HepG2 (cell line): ENCODE measurements around the gene RPA1. TPM values are rescaled to one million over a fixed set of nuclear protein-coding genes. Genes with fewer than 3 reads are reported as not detected.

Source experiments
- ATAC-seq: fragments of 200-7000 bp; cut with Tn5 transposase; 3 replicates; pipeline ENCODE4 v1.9.1; 2020; ENCODE audit warnings: mild to moderate bottlenecking, moderate library complexity
- BruUV-seq: library from RNA; stranded (reverse); fragments of 400-500 nt; replicated peaks from 2 replicates; lab custom pipeline; 2021; lab: Mats Ljungman, UMichigan
- CTCF ChIA-PET: fragments of 300-600 bp; formaldehyde crosslinking; extraction: SDS; loops from one replicate; lab custom pipeline; 2021; ENCODE audit warnings: low total read pairs, inconsistent platforms, low intra/inter-chr PET ratio; lab: Yijun Ruan, JAX
- POLR2A ChIA-PET: fragments of 350-600 bp; sonication (Branson Sonifier 250); formaldehyde crosslinking; loops from one replicate; lab custom pipeline; 2020; ENCODE audit warnings: antibody characterized with exemption, inconsistent platforms; lab: Yijun Ruan, JAX
- DNase-seq: peaks from one replicate; pipeline ENCODE4 v3.0.0-alpha.2; 2015; ENCODE audit warnings: low spot score
- FAIRE-seq: peaks from 3 replicates; lab custom pipeline; 2011; peaks lifted over from hg19 to GRCh38; lab: Jason Lieb, UNC
- H2AFZ ChIP-seq: one replicate; pipeline ENCODE4 v1.6.1; 2011; ENCODE audit warnings: low read length, inconsistent platforms
- H3K27ac ChIP-seq: fragments of 300-600 bp; 3 replicates; pipeline ENCODE4 v1.8.0; 2011; ENCODE audit warnings: mixed run types, mild to moderate bottlenecking, mixed read lengths, low read length, inconsistent platforms; ENCODE audit not compliant: insufficient read depth; ENCODE audit errors: extremely low read length
- H3K27me3 ChIP-seq, 2 experiments: fragments of 200-600 bp in 1 of 2; 2 replicates in 1 of 2; 3 replicates in 1 of 2; pipeline versions ENCODE4 v1.6.0 to v1.8.0; 2011; ENCODE audit warnings: low read length in 2 of 2, mild to moderate bottlenecking in 2 of 2, moderate library complexity in 2 of 2, inconsistent platforms in 1 of 2; ENCODE audit not compliant: insufficient read depth in 2 of 2, control insufficient read depth in 1 of 2
- H3K36me3 ChIP-seq, 2 experiments: fragments of 200-600 bp in 1 of 2; replicated peaks in 1 of 2; 2 replicates in 1 of 2; 3 replicates in 1 of 2; pipeline versions ENCODE4 v1.5.1 to v1.8.0; 2011; ENCODE audit warnings: low read length in 2 of 2, inconsistent platforms in 1 of 2; ENCODE audit not compliant: insufficient read depth in 2 of 2, control insufficient read depth in 1 of 2
- H3K4me1 ChIP-seq: 2 replicates; pipeline ENCODE4 v1.5.1; 2012; ENCODE audit warnings: low read length, inconsistent platforms; ENCODE audit not compliant: insufficient read depth
- H3K4me2 ChIP-seq: 2 replicates; pipeline ENCODE4 v1.6.0; 2011; ENCODE audit warnings: low read depth, low read length, inconsistent platforms
- H3K4me3 ChIP-seq, 3 experiments: fragments of 200-600 bp in 1 of 3; sonication (generic), shearing (Covaris generic) in 1 of 3; replicated peaks in 1 of 3; 2 replicates each; pipeline ENCODE4 v1.5.1; 2011 to 2016; ENCODE audit warnings: low read length in 3 of 3, inconsistent platforms in 2 of 3, low read depth in 2 of 3, mild to moderate bottlenecking in 2 of 3, control low read depth in 1 of 3, mixed read lengths in 1 of 3; ENCODE audit not compliant: insufficient read depth in 1 of 3
- H3K79me2 ChIP-seq: one replicate; pipeline ENCODE4 v1.6.1; 2011; ENCODE audit warnings: low read length, inconsistent platforms; ENCODE audit not compliant: insufficient read depth
- H3K9ac ChIP-seq: 2 replicates; pipeline ENCODE4 v1.6.0; 2011; ENCODE audit warnings: mild to moderate bottlenecking, low read depth, low read length, inconsistent platforms; ENCODE audit not compliant: insufficient read depth
- H3K9me3 ChIP-seq: 2 replicates; pipeline ENCODE4 v1.5.1; 2012; ENCODE audit warnings: mild to moderate bottlenecking, low read length
- H4K20me1 ChIP-seq: 2 replicates; pipeline ENCODE4 v1.6.0; 2011; ENCODE audit warnings: inconsistent platforms, mild to moderate bottlenecking, low read length, moderate library complexity; ENCODE audit not compliant: insufficient read depth
- MIXL1 ChIP-seq: IDR thresholded peaks from 2 replicates; pipeline ENCODE4 v1.6.1; 2016
- RAD21 ChIP-seq: fragments of 450-650 bp; formaldehyde crosslinking; IDR thresholded peaks from 2 replicates; pipeline ENCODE4 v1.5.0; 2020; ENCODE audit warnings: mild to moderate bottlenecking
- REST ChIP-seq, 2 experiments: IDR thresholded peaks; 2 replicates each; pipeline ENCODE4 v1.6.1; 2011 to 2012; ENCODE audit warnings: low read length in 2 of 2, borderline replicate concordance in 1 of 2, low read depth in 1 of 2, mild to moderate bottlenecking in 1 of 2, moderate library complexity in 1 of 2
- ZNF253 ChIP-seq: sonication (generic); formaldehyde crosslinking; IDR thresholded peaks from 2 replicates; pipeline ENCODE4 v1.8.0; 2022; ENCODE audit warnings: mild to moderate bottlenecking, missing genetic modification reagents, borderline replicate concordance
- ZNF747 ChIP-seq: sonication (generic); formaldehyde crosslinking; IDR thresholded peaks from 2 replicates; pipeline ENCODE4 v1.8.1; 2023; ENCODE audit warnings: missing genetic modification reagents, mild to moderate bottlenecking, borderline replicate concordance
- WGBS: methylation state at CpG from one replicate; pipeline ENCODE4 v1.1.6; 2017; ENCODE audit warnings: low lambda C conversion rate; 5-methylcytosine and 5-hydroxymethylcytosine counted together
- in situ Hi-C: cut with HindIII; loops from 2 replicates; pipeline ENCODE4 v1.10.0; 2017; ENCODE audit warnings: low pct_unique_long_range_greater_than_20kb; ENCODE audit not compliant: extremely low pct_ligation_motif_present
- intact Hi-C: fragments of 100-400 bp; cut with micrococcal nuclease; formaldehyde crosslinking; loops from one replicate; pipeline ENCODE4 v1.10.0; 2022; ENCODE audit not compliant: unreplicated experiment
- polyA plus RNA-seq, 8 experiments: library from polyadenylated mRNA; depleted of rRNA in 3 of 8; stranded (reverse) in 7 of 8; unstranded in 1 of 8; fragments of >200 nt; fragmentation: Illumina TruSeq in 4 of 8; extraction: Trizol in 4 of 8; gene quantifications; 2 replicates each; pipeline versions ENCODE4 v1.2.1 to v1.2.3, GENCODE V29; 2011 to 2016; ENCODE audit warnings: low read depth in 4 of 8, missing spikeins in 1 of 8, mixed read lengths in 1 of 8; ENCODE audit not compliant: insufficient read depth in 1 of 8
- total RNA-seq, 5 experiments: library from RNA; depleted of rRNA; stranded (reverse); fragments of >200 nt; fragmentation: Illumina TruSeq; extraction: Trizol; gene quantifications; 2 replicates each; pipeline ENCODE4 v1.2.3, GENCODE V29; 2016; ENCODE audit warnings: low read depth in 1 of 5

RPA1 gene
- total and polyA plus RNA-seq, 2 of the 13 experiments (the other 11 are each of a cell fraction or from before 2014, with no cell fraction given), result 13.9 to 37.6 TPM

GRCh38 chr17:1792495-1793446 lies 37.0 kb upstream of the RPA1 start (continued):
- TF ChIP-seq REST (IDR thresholded peaks at IDR 0.05; ENCODE audit: borderline replicate concordance in 1 of 2, low read depth in 1 of 2, low read length in 2 of 2) (no peak), ZNF253 (CRISPR knock-in tag) (no peak), ZNF747 (CRISPR knock-in tag) (no peak)

GRCh38 chr17:1793447-1793806 lies 36.4 kb upstream of the RPA1 start:
- Histone ChIP-seq H3K27ac (no peak overlapping the region), H3K4me3 (no peak overlapping the region), H3K36me3 (peaks cover 3 to 11% of the 10 kb centered on the region in 2 experiments; a peak in 4 of 5 replicates), H3K27me3 (no peaks in the 10 kb centered on the region), H3K9me3 (no peaks in the 10 kb centered on the region), H3K9ac (no peak overlapping the region), H3K4me1 (peaks cover 9% of the 10 kb centered on the region), H2AFZ (no peak overlapping the region), H4K20me1 (no peaks in the 10 kb centered on the region), H3K79me2 (peaks cover 8% of the 10 kb centered on the region), H3K4me2 (no peak overlapping the region)
- in situ Hi-C loops, result no loop called here
- DNase-seq (no peak), FAIRE-seq (no peak), ATAC-seq (no peak)
- intact Hi-C loops, result loop anchor here (5.0 kb wide), 1 partner anchor 74 kb away; no protein-coding TSS in a partner anchor
- TF ChIP-seq MIXL1 (no peak), RAD21 (CRISPR knock-in tag) (no peak)
- WGBS, result 94% methylated on average over 1 of the region's 1 CpG
- CTCF ChIA-PET, result no interaction called here
- BruUV-seq, result no TSS peak
- POLR2A ChIA-PET, result no interaction called here
